GM12873 (cell line): Measurements from ENCODE around the gene OR3A3.
A peak's percentile ranks its signal among the peaks of the same experiment; 100 is the strongest.

Experiments used
- CTCF ChIP-seq: IDR thresholded peaks from 2 replicates; pipeline ENCODE4 v1.5.1; 2012; ENCODE audit warnings: low read depth, mild to moderate bottlenecking, moderate library complexity, low read length, control low read depth; ENCODE audit not compliant: insufficient read depth; ENCODE audit errors: missing control alignments

The OR3A3 gene

GRCh38 chr17:3401786-3402185 is 9.4 kb upstream of the OR3A3 start:
- no peak for TF ChIP-seq CTCF

- TF ChIP-seq CTCF: no peak
These were observed 4.4 kb downstream of the OR3A3 start for GRCh38 chr17:3415610-3416009.

- TF ChIP-seq CTCF: no peak
These were observed 7.1 kb downstream of the OR3A3 start for GRCh38 chr17:3418222-3418621.

- no peak for TF ChIP-seq CTCF
These were observed 22.6 kb downstream of the OR3A3 start, which contains the start of gene OR1E2 for GRCh38 chr17:3433741-3434140. TSS of gene OR1E2 (minus strand) at chr17:3433841. CDS start at chr17:3433841, 0 bp downstream.

GRCh38 chr17:3438368-3438767 is 27.2 kb downstream of the OR3A3 start:
- no peak for TF ChIP-seq CTCF

GRCh38 chr17:3440451-3440850 is 29.3 kb downstream of the OR3A3 start:
- TF ChIP-seq CTCF: no peak

GRCh38 chr17:3447625-3448024 is 36.5 kb downstream of the OR3A3 start:
- TF ChIP-seq CTCF: peak; percentile 34
